Left kidney (tissue), 2 donors: ENCODE measurements around the gene RBM44. TPM values are rescaled to one million over a fixed set of nuclear protein-coding genes. Genes with fewer than 3 reads are reported as not detected.

ENCODE experiments used
- DNase-seq: peaks from one replicate; pipeline ENCODE4 v3.0.0-alpha.2; 2013
- polyA plus RNA-seq: library from polyadenylated mRNA; unstranded; fragments of 120-200 nt; gene quantifications from one replicate; pipeline ENCODE4 v1.2.1, GENCODE V29; 2013; ENCODE audit not compliant: insufficient read length

Gene RBM44
- polyA plus RNA-seq, 1 donor = 0.78 TPM

- no peak for DNase-seq
Measured at GRCh38 chr2:237885931-237886684, 87.5 kb downstream of the RBM44 start.

DNA sequence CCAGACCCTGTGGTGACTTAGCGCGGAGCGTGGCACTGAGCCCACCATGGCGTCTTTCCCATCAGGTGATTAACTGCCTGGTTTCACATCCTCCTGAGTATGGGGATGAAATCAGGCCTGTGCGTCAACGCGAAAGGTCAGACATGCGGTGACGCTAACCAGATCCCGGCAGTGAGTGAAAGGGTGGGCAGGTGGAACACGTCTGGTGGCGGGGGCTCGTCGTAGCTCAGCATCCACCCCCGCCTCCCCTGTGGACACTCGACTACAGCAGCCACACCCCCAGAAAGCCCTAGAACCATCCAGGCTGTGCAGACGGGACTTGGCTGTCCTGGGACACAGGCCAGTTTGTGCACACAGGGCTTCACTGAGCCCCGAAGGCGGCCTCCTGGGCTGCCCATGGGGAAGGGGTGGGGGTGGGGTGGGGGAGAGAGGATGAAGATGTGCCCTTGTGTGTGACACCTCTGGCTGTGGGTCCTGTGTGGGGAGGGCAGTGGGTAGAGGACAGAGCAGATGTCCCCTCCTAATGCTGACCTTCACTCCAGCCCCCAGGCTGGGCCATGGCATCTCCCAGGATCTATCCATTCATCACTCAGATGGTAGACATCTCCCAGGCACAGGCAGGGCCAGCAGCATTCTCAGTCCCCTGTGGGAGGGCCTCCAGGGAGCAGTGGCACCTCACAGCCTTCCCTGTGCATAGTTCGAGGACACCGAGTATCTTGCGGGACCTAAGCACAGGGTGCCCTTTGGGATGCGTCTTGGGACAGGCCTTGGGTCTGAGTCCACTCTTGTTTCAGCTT is 88.3 kb downstream of the RBM44 start:
- DNase-seq = no peak

GRCh38 chr2:237888389-237888788 is 89.8 kb downstream of the RBM44 start:
- no peak for DNase-seq

GRCh38 chr2:237889016-237889415 is 90.4 kb downstream of the RBM44 start:
- DNase-seq = no peak

- DNase-seq = no peak
Measured at GRCh38 chr2:237889811-237890210, 91.2 kb downstream of the RBM44 start.

Other genes starting within 250 kb of the RBM44 start
- gene PRLH, start 232.2 kb upstream of the RBM44 start, polyA plus RNA-seq = not detected
- gene RAB17, start 208.0 kb upstream of the RBM44 start, polyA plus RNA-seq = 13.2 TPM
- 101 TPM for gene LRRFIP1, start 171.2 kb upstream of the RBM44 start, polyA plus RNA-seq
- gene RAMP1, start 60.8 kb downstream of the RBM44 start, polyA plus RNA-seq = 2.5 TPM
- 42.3 TPM for gene UBE2F, start 168.2 kb downstream of the RBM44 start, polyA plus RNA-seq